B cell (primary cell): ENCODE data around the gene SEPSECS. TPM values are rescaled to one million over a fixed set of nuclear protein-coding genes. Genes with fewer than 3 reads are reported as not detected.

ENCODE experiments used
- ATAC-seq: fragments of 200-7000 bp; cut with Tn5 transposase; one replicate; pipeline ENCODE4 v1.10.0; 2021; ENCODE audit warnings: low read depth, mild to moderate bottlenecking, moderate number of reproducible peaks, moderate library complexity
- CTCF ChIA-PET: fragments of 350-600 bp; sonication (Branson Sonifier 250); formaldehyde crosslinking; loops from one replicate; lab custom pipeline; 2021; ENCODE audit warnings: antibody characterized with exemption, inconsistent platforms; lab: Charles Lee
- POLR2A ChIA-PET: fragments of 350-600 bp; sonication (Branson Sonifier 250); formaldehyde crosslinking; loops from one replicate; lab custom pipeline; 2021; ENCODE audit warnings: antibody characterized with exemption; lab: Charles Lee
- DNase-seq: peaks from one replicate; pipeline ENCODE4 v3.0.0; 2013
- H2AFZ ChIP-seq: 2 replicates; pipeline ENCODE4 v1.6.1; 2012; ENCODE audit warnings: mild to moderate bottlenecking, low read depth, low read length; ENCODE audit not compliant: insufficient read depth, poor library complexity, severe bottlenecking
- H3K27ac ChIP-seq, 2 donors: 1 replicate in 1 of 2; 2 replicates in 1 of 2; pipeline ENCODE4 v1.5.1; 2012 to 2013; ENCODE audit warnings: low read length in 2 of 2, mild to moderate bottlenecking in 2 of 2, moderate library complexity in 1 of 2
- H3K27me3 ChIP-seq, 4 experiments: fragments of 200-600 bp in 1 of 4; sonication (generic) in 1 of 4; replicated peaks in 1 of 4; 1 replicate in 2 of 4; 2 replicates in 2 of 4; pipeline versions ENCODE4 v1.6.1 to v1.7.0; 2013 to 2016; ENCODE audit warnings: low read length in 3 of 4, mild to moderate bottlenecking in 2 of 4, mixed read lengths in 1 of 4, moderate library complexity in 1 of 4; ENCODE audit not compliant: insufficient read depth in 4 of 4, control insufficient read depth in 3 of 4; ENCODE audit errors: control extremely low read depth in 1 of 4
- H3K36me3 ChIP-seq, 2 experiments: replicated peaks in 1 of 2; 1 replicate in 1 of 2; 2 replicates in 1 of 2; pipeline versions ENCODE4 v1.6.1 to v1.7.1; 2013; ENCODE audit warnings: low read length in 1 of 2; ENCODE audit not compliant: insufficient read depth in 2 of 2, control insufficient read depth in 1 of 2; ENCODE audit errors: control extremely low read depth in 1 of 2, extremely low read depth in 1 of 2
- H3K4me1 ChIP-seq, 2 donors: fragments of 200-600 bp in 1 of 2; sonication (generic) in 1 of 2; 1 replicate in 1 of 2; 2 replicates in 1 of 2; pipeline versions ENCODE4 v1.5.1 to v1.6.1; 2013 to 2017; ENCODE audit warnings: low read length in 2 of 2; ENCODE audit not compliant: control insufficient read depth in 2 of 2, insufficient read depth in 2 of 2
- H3K4me2 ChIP-seq: replicated peaks from 2 replicates; pipeline ENCODE3; 2012; ENCODE audit warnings: mild to moderate bottlenecking, low read depth, low read length; ENCODE audit not compliant: poor library complexity, severe bottlenecking
- H3K4me3 ChIP-seq, 5 experiments: fragments of 200-600 bp in 1 of 5; sonication (generic) in 1 of 5; 1 replicate in 3 of 5; 2 replicates in 2 of 5; pipeline versions ENCODE4 v1.5.1 to v1.7.0; 2011 to 2016; ENCODE audit warnings: low read length in 4 of 5, mild to moderate bottlenecking in 4 of 5, low read depth in 2 of 5, control low read depth in 1 of 5, moderate library complexity in 1 of 5; ENCODE audit not compliant: insufficient read depth in 1 of 5; ENCODE audit errors: control extremely low read depth in 1 of 5, extremely low read depth in 1 of 5
- H3K79me2 ChIP-seq: fragments of 200-600 bp; sonication (generic); one replicate; pipeline ENCODE4 v1.6.0; 2016; ENCODE audit warnings: low read length; ENCODE audit not compliant: control insufficient read depth, insufficient read depth
- H3K9ac ChIP-seq: fragments of 200-600 bp; sonication (generic); 2 replicates; pipeline ENCODE4 v1.6.1; 2017; ENCODE audit warnings: mild to moderate bottlenecking, low read length, moderate library complexity
- H3K9me3 ChIP-seq, 3 donors: one replicate each; pipeline versions ENCODE4 v1.6.1 to v1.7.1; 2013; ENCODE audit warnings: low read length in 2 of 3; ENCODE audit not compliant: control insufficient read depth in 2 of 3, insufficient read depth in 1 of 3; ENCODE audit errors: control extremely low read depth in 1 of 3
- H4K20me1 ChIP-seq: 2 replicates; pipeline ENCODE4 v1.6.0; 2012; ENCODE audit warnings: mild to moderate bottlenecking, low read length; ENCODE audit not compliant: insufficient read depth, control insufficient read depth, poor library complexity, severe bottlenecking
- H3K27ac Mint-ChIP-seq: one replicate; pipeline ENCODE4 v1.8.0; 2021; ENCODE audit warnings: mixed read lengths
- H3K27me3 Mint-ChIP-seq: one replicate; pipeline ENCODE4 v1.8.0; 2021; ENCODE audit warnings: mixed read lengths
- H3K4me1 Mint-ChIP-seq: one replicate; pipeline ENCODE4 v1.8.0; 2021; ENCODE audit warnings: mixed read lengths
- H3K4me3 Mint-ChIP-seq: one replicate; pipeline ENCODE4 v1.8.0; 2021; ENCODE audit warnings: mixed read lengths
- H3K9me3 Mint-ChIP-seq: one replicate; pipeline ENCODE4 v1.8.0; 2022; ENCODE audit warnings: mixed read lengths; ENCODE audit not compliant: insufficient read depth
- EZH2 ChIP-seq: IDR thresholded peaks from 2 replicates; pipeline ENCODE4 v1.6.1; 2012; ENCODE audit warnings: borderline replicate concordance, low read depth, mild to moderate bottlenecking, moderate library complexity, low read length; ENCODE audit not compliant: insufficient read depth, poor library complexity, severe bottlenecking
- WGBS: methylation state at CpG from one replicate; pipeline ENCODE4 v1.1.5; 2013; ENCODE audit warnings: missing lambda C conversion rate; ENCODE audit not compliant: insufficient coverage; 5-methylcytosine and 5-hydroxymethylcytosine counted together
- intact Hi-C: fragments of 100-400 bp; cut with micrococcal nuclease; formaldehyde crosslinking; loops from one replicate; pipeline ENCODE4 v1.10.0; 2022
- polyA plus RNA-seq: library from polyadenylated mRNA; depleted of rRNA; stranded (reverse); fragments of >200 nt; gene quantifications from 2 replicates; pipeline ENCODE4 v1.2.3, GENCODE V29; 2012
- total RNA-seq, 2 donors: library from RNA; stranded (reverse); fragments of 120-200 nt in 1 of 2; gene quantifications; 1 replicate in 1 of 2; 2 replicates in 1 of 2; pipeline versions ENCODE4 v1.2.3 to v1.2.4, GENCODE V29; 2013 to 2022
- TF ChIP-seq, protein P1 (sequence below): fragments of 200-600 bp; IDR thresholded peaks from one replicate; pipeline ENCODE4 v1.8.0; 2022; ENCODE audit warnings: antibody characterized with exemption, mild to moderate bottlenecking

Gene SEPSECS
- total and polyA plus RNA-seq, 2 donors (not counting 1 experiment from before 2014, with no cell fraction given) = 6.2 to 17.0 TPM

DNA sequence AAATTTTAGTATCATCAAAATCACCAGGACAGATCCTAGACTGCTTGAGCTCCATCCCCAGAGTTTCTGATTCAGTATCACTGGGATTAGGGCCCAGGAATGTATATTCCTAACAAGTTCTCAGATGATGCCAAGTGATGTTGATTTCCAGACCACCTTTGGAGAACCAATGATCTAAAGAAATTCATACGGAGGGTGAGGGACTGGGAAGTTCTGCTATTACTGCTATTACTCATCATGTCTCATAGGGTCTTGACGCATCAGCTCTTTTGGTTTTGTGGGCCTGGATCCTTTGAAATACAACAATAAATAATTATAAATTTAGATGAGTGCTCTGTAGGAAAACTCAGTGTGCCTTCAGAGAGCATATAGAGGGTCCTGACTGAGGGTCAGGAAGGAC, 69.7 kb downstream of the SEPSECS start:
- DNase-seq = no peak

DNA sequence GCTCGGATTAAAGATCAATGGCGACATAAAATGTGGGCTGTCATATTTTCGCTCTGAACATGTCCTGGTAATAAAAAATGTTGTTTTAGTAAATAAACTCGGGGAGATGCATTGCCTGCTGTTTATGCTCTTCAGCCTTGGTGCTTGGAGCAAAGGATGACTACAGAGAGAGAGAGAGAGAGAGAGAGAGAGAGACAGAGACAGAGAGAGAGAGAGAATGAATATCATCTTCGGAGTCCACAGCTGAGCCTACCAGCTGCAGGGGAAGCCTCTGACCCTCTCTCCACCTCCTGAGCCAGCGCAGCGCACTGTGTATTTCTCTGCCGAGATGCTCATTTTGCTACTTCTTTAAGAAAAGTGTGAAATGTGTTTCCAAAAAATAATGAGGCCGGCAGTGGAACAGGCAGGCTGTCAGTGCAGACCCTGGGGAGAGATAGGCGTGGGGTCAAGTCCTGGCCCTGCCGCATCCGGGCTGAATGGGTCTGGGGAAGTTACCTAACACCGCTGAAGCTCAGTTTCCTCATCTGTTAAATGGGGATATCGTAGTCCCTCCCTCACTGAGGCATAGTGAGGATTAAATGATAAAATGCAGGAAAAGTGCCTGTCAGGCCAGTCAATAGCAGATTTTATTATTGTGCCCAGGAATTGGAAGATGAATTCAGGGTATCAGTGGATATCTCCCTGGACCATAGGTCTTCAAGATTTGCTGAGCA, 71.0 kb downstream of the SEPSECS start:
- Histone ChIP-seq H3K27me3 (peaks cover 0 to 35% (median 4%) of the 10 kb centered on the region in 4 experiments), H3K9me3 (peaks cover 0 to 10% (median 8%) of the 10 kb centered on the region in 3 donors), H3K4me1 (no peaks in the 10 kb centered on the region), H3K36me3 (no peaks in the 10 kb centered on the region), H2AFZ (no peak overlapping the region), H4K20me1 (no peaks in the 10 kb centered on the region), H3K79me2 (no peaks in the 10 kb centered on the region), H3K4me3 (no peak overlapping the region), H3K4me2 (no peak overlapping the region), H3K9ac (no peak overlapping the region), H3K27ac (no peak overlapping the region)
- DNase-seq (no peak), ATAC-seq (no peak)
- H3K27me3 Mint-ChIP-seq = peaks cover 55% of the 10 kb centered on the region
- TF ChIP-seq EZH2 = no peak
- 73% methylated on average over 10 of the region's 14 CpGs for WGBS
- POLR2A ChIA-PET = no interaction called here
- no peak overlapping the region for H3K4me3 Mint-ChIP-seq
- intact Hi-C loops = no loop called here
- H3K9me3 Mint-ChIP-seq = peaks cover 7% of the 10 kb centered on the region
- no peaks in the 10 kb centered on the region for H3K4me1 Mint-ChIP-seq
- CTCF ChIA-PET = no interaction called here
- no peak overlapping the region for H3K27ac Mint-ChIP-seq

More for the DNA sequence above, 69.7 kb downstream of the SEPSECS start:
- Mint-ChIP-seq H3K27me3 (peaks cover 48% of the 10 kb centered on the region), H3K27ac (no peak overlapping the region), H3K4me1 (no peaks in the 10 kb centered on the region), H3K9me3 (peaks cover 7% of the 10 kb centered on the region), H3K4me3 (no peak overlapping the region)
- peaks cover 0 to 13% (median 8%) of the 10 kb centered on the region in 3 donors for H3K9me3 ChIP-seq
- no peaks in the 10 kb centered on the region for H3K79me2 ChIP-seq
- no peak overlapping the region for H2AFZ ChIP-seq
- WGBS = 80% methylated on average over 1 of the region's 2 CpGs
- H3K27ac ChIP-seq = no peak overlapping the region
- ATAC-seq = no peak
- H3K4me2 ChIP-seq = no peak overlapping the region
- CTCF ChIA-PET = no interaction called here
- no peaks in the 10 kb centered on the region for H3K36me3 ChIP-seq
- peaks cover 0 to 35% (median 4%) of the 10 kb centered on the region in 4 experiments for H3K27me3 ChIP-seq
- no peak overlapping the region for H3K4me3 ChIP-seq
- intact Hi-C loops = no loop called here
- H3K9ac ChIP-seq = no peak overlapping the region
- no peaks in the 10 kb centered on the region for H3K4me1 ChIP-seq
- POLR2A ChIA-PET = no interaction called here
- no peaks in the 10 kb centered on the region for H4K20me1 ChIP-seq
- TF ChIP-seq, protein P1, sequence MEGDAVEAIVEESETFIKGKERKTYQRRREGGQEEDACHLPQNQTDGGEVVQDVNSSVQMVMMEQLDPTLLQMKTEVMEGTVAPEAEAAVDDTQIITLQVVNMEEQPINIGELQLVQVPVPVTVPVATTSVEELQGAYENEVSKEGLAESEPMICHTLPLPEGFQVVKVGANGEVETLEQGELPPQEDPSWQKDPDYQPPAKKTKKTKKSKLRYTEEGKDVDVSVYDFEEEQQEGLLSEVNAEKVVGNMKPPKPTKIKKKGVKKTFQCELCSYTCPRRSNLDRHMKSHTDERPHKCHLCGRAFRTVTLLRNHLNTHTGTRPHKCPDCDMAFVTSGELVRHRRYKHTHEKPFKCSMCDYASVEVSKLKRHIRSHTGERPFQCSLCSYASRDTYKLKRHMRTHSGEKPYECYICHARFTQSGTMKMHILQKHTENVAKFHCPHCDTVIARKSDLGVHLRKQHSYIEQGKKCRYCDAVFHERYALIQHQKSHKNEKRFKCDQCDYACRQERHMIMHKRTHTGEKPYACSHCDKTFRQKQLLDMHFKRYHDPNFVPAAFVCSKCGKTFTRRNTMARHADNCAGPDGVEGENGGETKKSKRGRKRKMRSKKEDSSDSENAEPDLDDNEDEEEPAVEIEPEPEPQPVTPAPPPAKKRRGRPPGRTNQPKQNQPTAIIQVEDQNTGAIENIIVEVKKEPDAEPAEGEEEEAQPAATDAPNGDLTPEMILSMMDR = no peak
- no peak for TF ChIP-seq EZH2
